Stimulated activated CD4-positive, alpha-beta T cell treated with anti-CD3 and anti-CD28 coated beads, Interleukin-4, amount 100 ng/mL, for 48 hours (primary cell): ENCODE results near the gene ESD.
"Not testable (repeated sequence)": the region's sequence is repeated elsewhere in the genome, so short reads cannot be mapped to it uniquely, and the experiment has no call there.

Experiments
- DNase-seq, 2 donors: peaks; one replicate each; pipeline ENCODE4 v3.0.0-alpha.2; 2020; ENCODE audit warnings: low read depth in 2 of 2

Gene ESD

DNA sequence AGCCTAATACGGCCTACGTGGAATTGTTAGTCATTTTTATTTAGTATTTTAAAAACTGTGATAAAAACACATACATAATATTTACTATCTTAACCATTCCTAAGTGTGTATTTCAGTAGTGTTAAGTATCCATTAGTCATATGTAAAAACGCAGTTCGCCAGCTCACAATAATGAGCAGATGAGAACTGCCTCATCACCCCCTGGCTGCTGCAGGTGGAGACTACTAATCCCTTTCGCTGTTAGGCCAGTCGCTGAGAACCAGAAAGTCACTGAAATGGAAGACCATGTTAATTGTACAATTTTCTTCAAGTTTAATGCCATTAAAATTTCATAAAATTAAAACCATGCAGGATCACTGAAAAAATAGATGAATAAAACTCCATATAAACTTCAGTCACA lies 1.6 kb downstream of the ESD start:
- no peak for DNase-seq

GRCh38 chr13:46783504-46783903 lies 13.5 kb downstream of the ESD start:
- no peak for DNase-seq

- no peak for DNase-seq
Measured at GRCh38 chr13:46782691-46783090, 14.3 kb downstream of the ESD start.

GRCh38 chr13:46782066-46782465 lies 14.9 kb downstream of the ESD start:
- DNase-seq, result no peak

DNA sequence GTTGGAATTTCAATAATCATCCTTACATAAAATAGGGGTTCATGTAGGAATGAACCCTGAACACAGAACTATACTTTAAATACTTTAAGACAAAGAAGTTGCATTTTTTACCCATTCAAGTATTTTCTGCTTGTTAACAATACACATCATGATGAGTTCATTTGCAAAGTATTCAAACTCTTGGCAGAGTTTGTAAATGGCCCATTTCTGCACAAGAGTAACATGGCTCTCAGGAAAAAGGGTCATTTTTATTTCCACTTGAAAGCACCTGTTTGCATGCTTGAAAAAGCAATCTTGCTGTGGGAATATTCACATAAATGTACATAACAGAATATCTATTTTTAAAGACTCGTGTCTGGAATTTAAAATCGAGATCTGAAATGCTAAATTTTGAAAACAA lies 18.1 kb downstream of the ESD start:
- DNase-seq, result no peak

DNA sequence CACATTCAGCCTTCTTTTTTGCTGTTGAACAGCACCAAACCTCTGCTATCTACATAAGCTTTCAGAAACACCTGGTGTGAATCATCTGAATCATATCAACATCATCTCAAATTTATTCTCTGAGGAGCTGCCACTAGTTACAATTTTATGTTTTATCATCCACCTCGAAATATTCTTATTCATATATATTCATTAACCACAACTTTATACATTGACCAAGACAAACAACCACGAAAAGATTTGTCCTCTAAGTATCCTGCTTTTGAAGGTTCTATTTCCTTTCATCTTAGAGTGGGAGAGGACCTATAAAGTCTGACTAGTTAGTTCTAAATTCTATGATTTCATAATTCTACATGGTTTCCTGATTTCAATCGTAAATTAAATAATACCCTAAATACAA lies 18.9 kb downstream of the ESD start:
- no peak for DNase-seq

DNA sequence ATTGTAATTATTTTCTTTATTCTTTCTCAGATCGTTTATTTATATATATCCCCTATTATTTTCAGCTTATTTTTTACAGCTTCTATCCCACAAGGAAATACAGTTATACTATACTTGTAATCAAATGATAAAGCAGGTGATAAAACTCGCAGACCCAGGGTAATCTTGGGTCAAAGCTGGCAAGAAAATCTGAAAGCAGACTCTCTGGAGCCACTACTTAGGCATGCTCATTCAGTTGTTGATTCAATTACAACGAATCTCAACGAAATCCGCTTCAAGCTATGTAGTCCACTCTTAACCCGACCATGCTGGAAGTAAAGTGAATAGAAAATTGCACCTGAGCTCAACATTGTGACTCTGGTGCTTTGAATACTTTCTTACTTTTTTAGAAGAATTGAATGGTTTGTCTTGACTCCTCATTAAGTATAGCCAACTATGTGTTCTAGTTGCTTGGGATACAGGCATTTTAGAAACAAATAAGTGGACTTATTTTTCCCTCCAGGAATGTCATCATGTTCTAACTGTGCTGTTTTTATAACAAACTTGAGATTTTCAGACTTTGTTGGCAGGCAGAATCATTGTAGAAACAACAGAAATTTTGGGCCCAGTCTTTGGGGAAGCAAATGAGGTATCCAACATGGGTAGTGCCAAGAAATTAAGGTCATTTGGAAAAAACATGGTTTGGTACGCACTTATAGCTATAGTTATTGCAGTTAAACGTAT lies 21.4 kb downstream of the ESD start:
- no peak for DNase-seq

- DNase-seq, result no peak
Measured at GRCh38 chr13:46773541-46773940, 23.4 kb downstream of the ESD start.

GRCh38 chr13:46771693-46772092 lies 25.3 kb downstream of the ESD start:
- no peak for DNase-seq

DNA sequence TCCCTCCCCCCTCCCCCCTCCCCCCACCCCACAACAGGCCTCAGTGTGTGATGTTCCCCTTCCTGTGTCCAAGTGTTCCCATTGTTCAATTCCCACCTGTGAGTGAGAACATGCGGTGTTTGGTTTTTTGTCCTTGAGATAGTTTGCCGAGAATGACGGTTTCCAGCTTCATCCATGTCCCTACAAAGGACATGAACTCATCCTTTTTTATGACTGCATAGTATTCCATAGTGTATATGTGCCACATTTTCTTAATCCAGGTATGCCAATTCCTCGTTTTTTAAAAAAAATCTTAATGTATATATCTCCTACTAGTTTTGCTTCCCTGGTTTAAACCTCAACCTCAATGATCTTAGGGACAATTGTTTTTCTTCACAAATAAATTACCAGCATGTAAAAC lies 27.0 kb downstream of the ESD start:
- not testable (repeated sequence) for DNase-seq

GRCh38 chr13:46761866-46762265 lies 35.1 kb downstream of the ESD start:
- DNase-seq, result no peak

- DNase-seq, result no peak
Measured at GRCh38 chr13:46761174-46761573, 35.8 kb downstream of the ESD start.

DNA sequence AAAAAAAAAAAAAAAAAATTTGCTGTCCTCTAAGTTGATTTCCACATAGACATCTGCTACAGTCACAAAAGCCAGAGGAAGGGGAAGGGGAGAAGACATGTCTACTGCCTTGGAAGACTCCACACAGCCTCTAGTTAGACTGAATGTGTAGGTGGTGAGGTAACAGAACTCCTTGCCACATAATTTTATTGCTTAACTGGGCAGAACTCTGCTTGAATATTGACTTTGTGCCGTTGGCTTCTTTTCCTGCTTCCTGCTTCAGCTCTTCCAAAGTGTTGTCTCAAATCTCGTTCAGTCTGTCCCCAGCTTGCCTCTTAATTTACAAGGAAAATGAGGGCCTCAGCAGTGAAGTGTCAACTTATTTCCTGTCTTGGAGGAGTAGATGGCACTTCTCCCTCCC lies 37.1 kb downstream of the ESD start:
- DNase-seq, result no peak

DNA sequence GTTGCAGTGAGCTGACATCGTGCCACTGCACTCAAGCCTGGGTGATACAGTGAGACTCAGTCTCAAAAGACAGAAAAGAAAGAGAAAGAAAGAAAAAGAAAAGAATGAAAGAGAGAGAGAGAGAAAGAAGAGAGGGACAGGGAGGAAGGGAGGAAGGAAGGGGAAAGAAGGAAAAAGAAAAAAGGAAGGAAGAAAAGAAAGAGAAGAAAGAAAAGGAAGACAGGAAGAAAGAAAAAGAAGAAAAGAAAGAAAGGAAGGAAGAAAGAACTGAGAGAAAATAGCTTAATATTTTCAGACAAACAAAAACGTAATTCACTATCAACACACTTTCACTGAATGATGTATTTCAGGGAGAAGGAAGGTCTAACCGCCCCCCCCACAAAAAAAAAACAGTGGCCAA lies 39.3 kb downstream of the ESD start:
- DNase-seq, result no peak

- DNase-seq, result no peak
Measured at GRCh38 chr13:46756977-46757376, 40.0 kb downstream of the ESD start.

GRCh38 chr13:46755508-46755907 lies 41.5 kb downstream of the ESD start:
- not testable (repeated sequence) for DNase-seq

DNA sequence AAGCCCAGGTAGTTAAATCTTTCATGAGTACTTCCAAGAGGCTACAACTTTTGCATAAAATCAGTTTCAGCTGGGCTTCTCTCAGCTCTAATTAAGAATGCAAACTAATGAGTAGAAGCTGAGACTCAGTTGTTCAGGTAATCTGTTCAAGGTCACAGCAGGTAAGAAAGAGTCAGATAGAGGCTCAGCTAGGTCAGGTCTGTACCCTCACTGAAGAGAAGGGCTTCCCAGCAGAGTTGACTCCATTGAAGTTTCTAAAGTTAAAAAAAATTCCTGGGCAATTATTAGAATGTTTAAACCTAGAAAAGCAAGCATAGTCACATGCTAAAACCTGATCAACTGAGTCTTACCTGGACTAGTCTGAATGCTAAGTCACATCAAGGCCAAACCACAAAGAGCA lies 42.1 kb downstream of the ESD start:
- no peak for DNase-seq

DNA sequence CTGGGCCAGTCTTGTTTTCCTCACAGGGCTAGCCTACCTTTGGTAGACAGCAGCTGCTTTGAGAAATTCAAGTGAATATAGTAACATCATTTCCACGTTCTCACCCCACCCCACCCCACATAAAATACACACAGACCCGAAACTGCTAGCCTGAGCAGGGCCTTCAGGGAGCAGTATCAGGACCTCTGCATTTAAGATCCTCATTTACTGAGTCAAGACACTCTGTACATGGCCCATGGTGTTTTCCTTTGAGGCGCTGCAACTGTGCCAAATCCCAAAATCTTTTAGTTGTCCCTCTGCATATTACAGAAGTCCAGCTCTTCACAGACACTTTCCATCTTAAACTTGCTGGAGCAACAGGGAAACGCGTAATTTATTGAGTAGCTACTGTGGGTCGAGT lies 43.0 kb downstream of the ESD start:
- DNase-seq, result no peak

DNA sequence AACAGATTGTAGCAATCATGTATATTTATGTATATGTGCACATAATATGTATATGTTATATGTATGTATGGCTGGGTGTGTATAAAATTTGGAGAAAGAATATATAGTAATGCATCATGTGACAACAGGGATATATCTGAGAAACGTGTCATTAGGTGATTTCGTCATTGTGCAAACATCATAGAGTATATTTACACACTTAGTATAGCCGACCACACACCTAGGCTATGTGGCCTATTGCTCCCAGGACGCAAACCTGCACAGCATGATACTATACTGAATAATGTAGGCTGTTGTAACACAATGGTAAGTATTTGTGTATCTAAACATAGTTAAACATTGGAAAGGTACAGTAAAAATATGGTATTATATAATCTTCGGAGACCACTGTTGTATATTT lies 43.8 kb downstream of the ESD start:
- DNase-seq, result no peak

DNA sequence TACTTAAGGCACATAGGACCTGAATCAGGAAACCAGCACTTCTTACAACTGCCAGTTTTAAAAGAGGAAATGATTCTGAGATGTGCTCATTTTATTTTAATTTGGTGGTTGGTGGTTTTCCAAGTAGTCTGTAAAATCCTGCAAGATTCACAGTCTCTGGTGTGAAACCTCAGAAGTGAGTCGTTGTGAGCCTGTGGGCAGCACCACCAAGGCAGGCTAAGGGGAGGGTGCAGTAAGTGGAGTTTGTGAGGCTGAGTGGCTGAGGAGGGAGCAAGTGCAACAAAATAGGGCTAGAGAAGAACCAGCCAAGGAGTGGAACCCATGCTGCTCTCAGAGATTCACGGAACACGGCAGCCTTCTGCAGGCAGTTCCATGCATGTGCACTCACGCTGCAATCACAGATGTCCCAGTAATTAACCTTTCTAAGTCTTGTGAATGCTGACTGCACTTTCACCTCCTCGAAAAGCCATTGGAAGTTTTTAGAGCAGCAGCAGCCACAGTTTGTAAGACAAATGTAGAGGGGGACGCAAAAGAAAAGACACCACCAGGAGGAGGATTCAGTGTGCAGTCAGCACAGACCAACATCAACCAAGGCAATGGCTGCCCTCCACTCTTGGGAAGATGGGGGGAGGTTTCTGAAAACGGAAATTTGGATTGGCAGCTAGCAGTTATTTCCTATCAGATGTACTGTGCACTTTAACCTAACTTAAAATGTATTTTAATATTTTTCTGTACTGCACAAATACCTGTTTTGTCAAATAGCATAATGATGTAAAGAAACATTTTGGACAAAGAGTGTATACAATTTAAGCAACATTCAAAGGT lies 44.9 kb downstream of the ESD start:
- peak; percentile 8 to 40 for DNase-seq

GRCh38 chr13:46749951-46750350 lies 47.0 kb downstream of the ESD start:
- DNase-seq, result no peak

- no peak for DNase-seq
Measured at GRCh38 chr13:46748300-46748699, 48.7 kb downstream of the ESD start.

- DNase-seq, result no peak
Measured at GRCh38 chr13:46747031-46747820, 49.7 kb downstream of the ESD start.
